GM12878 (cell line): ENCODE measurements around the gene UBQLN1.

Source experiments
- BCL11A ChIP-seq: IDR thresholded peaks from 2 replicates; pipeline ENCODE4 v1.6.1; 2011; ENCODE audit warnings: low read depth, low read length
- CEBPZ ChIP-seq: fragments of 150-350 bp; IDR thresholded peaks from 2 replicates; pipeline ENCODE4 v1.6.1; 2016; ENCODE audit warnings: low read depth, low read length
- CTCF ChIP-seq, 3 experiments: IDR thresholded peaks in 2 of 3; conservative IDR thresholded peaks in 1 of 3; 2 replicates each; pipeline ENCODE4 v1.5.1; 2011; ENCODE audit warnings: low read depth in 3 of 3, low read length in 3 of 3, mild to moderate bottlenecking in 3 of 3, control low read depth in 2 of 3, moderate library complexity in 2 of 3, inconsistent platforms in 1 of 3, mixed read lengths in 1 of 3; ENCODE audit not compliant: control insufficient read depth in 2 of 3, insufficient read depth in 1 of 3; ENCODE audit errors: extremely low read depth in 1 of 3
- EP300 ChIP-seq, 2 experiments: fragments of 150-350 bp in 1 of 2; IDR thresholded peaks; 2 replicates each; pipeline ENCODE4 v1.6.1; 2011 to 2012; ENCODE audit warnings: low read depth in 2 of 2, low read length in 2 of 2, borderline replicate concordance in 1 of 2, improper control_type of control experiment in 1 of 2, inconsistent platforms in 1 of 2; ENCODE audit not compliant: control insufficient read depth in 1 of 2
- EZH2 ChIP-seq: IDR thresholded peaks from 2 replicates; pipeline ENCODE4 v1.6.1; 2012; ENCODE audit warnings: low read depth, mild to moderate bottlenecking, control low read depth, inconsistent platforms, low read length, borderline replicate concordance; ENCODE audit not compliant: control insufficient read depth
- FOS ChIP-seq: IDR thresholded peaks from 3 replicates; pipeline ENCODE4 v1.6.1; 2011; ENCODE audit warnings: borderline replicate concordance; ENCODE audit not compliant: insufficient read length; ENCODE audit errors: extremely low read depth
- JUNB ChIP-seq: IDR thresholded peaks from 2 replicates; pipeline ENCODE4 v1.6.1; 2016; ENCODE audit warnings: antibody characterized with exemption, mild to moderate bottlenecking
- MXI1 ChIP-seq: fragments of 150-350 bp; IDR thresholded peaks from 2 replicates; pipeline ENCODE4 v1.6.1; 2011; ENCODE audit warnings: low read depth, mild to moderate bottlenecking, inconsistent platforms, low read length, improper control_type of control experiment
- NR2F1 ChIP-seq: fragments of 450-650 bp; conservative IDR thresholded peaks from 2 replicates; pipeline ENCODE4 v1.6.1; 2017; ENCODE audit warnings: mild to moderate bottlenecking
- POLR2AphosphoS5 ChIP-seq: IDR thresholded peaks from 2 replicates; pipeline ENCODE4 v1.6.1; 2011; ENCODE audit warnings: mild to moderate bottlenecking, low read length, inconsistent platforms
- TF ChIP-seq, protein P1 (sequence below): fragments of 450-650 bp; IDR thresholded peaks from 2 replicates; pipeline ENCODE4 v1.6.1; 2017; ENCODE audit warnings: mild to moderate bottlenecking

DNA sequence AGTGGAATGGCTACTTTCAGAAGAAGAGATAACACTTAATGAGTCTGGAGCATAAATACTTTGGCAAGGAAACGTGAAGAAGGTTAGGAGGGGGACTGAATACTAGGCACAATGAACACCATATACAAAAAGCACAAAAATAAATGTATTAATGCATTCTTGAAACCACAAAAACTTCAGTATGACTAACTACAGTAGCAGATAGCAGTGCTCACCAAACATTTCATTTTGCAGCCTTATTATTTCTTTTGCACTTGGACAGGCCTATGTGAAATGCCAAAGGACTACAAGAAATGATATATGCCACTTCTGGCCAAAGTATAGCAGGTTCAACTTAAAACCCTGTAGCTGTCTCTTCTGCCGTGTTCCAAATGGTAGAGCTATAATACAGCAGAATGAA, 26.3 kb downstream of the UBQLN1 start:
- TF ChIP-seq JUNB = peak; percentile 26; the same call in 1 of the 2 replicates
- TF ChIP-seq EP300 (IDR thresholded peaks at IDR 0.05; ENCODE audit: borderline replicate concordance in 1 of 2, control insufficient read depth in 1 of 2, low read depth in 2 of 2, low read length in 2 of 2) = no peak
- no peak for TF ChIP-seq BCL11A
- TF ChIP-seq CTCF (IDR thresholded peaks at IDR 0.05 in 2 of 3, conservative IDR thresholded peaks at IDR 0.05 in 1 of 3; ENCODE audit: control insufficient read depth in 2 of 3, extremely low read depth in 1 of 3, insufficient read depth in 1 of 3, low read depth in 3 of 3, low read length in 3 of 3) = no peak
- TF ChIP-seq EZH2 = no peak
- TF ChIP-seq MXI1 = no peak
- TF ChIP-seq NR2F1 = no peak
- TF ChIP-seq FOS = no peak
- TF ChIP-seq, protein P1, sequence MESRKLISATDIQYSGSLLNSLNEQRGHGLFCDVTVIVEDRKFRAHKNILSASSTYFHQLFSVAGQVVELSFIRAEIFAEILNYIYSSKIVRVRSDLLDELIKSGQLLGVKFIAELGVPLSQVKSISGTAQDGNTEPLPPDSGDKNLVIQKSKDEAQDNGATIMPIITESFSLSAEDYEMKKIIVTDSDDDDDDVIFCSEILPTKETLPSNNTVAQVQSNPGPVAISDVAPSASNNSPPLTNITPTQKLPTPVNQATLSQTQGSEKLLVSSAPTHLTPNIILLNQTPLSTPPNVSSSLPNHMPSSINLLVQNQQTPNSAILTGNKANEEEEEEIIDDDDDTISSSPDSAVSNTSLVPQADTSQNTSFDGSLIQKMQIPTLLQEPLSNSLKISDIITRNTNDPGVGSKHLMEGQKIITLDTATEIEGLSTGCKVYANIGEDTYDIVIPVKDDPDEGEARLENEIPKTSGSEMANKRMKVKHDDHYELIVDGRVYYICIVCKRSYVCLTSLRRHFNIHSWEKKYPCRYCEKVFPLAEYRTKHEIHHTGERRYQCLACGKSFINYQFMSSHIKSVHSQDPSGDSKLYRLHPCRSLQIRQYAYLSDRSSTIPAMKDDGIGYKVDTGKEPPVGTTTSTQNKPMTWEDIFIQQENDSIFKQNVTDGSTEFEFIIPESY = no peak
- no peak for TF ChIP-seq POLR2AphosphoS5
- TF ChIP-seq CEBPZ = no peak
